Measurements from ENCODE around the gene COX5A. TPM values are rescaled to one million over a fixed set of nuclear protein-coding genes. Genes with fewer than 3 reads are reported as not detected.

The COX5A gene
- total RNA-seq, 6 experiments from 2014 or later: 130 to 169 (median 141) TPM

GRCh38 chr15:74978077-74978476, 40.2 kb upstream of the COX5A start:
- H3K4me3 ChIP-seq: no peak overlapping the region
- DNase-seq (no peak), ATAC-seq (no peak)
- H3K9me3 ChIP-seq: no peaks in the 10 kb centered on the region
- H3K4me1 ChIP-seq: no peaks in the 10 kb centered on the region
- 55% methylated on average over 1 of the region's 1 CpG for WGBS (ENCODE audit: insufficient coverage, low coverage, low lambda C conversion rate, missing lambda C conversion rate)
- no peaks in the 10 kb centered on the region for H3K27me3 ChIP-seq
- H3K36me3 ChIP-seq: no peaks in the 10 kb centered on the region
- intact Hi-C loops (cut with DNase I): no loop called here
- H3K27ac ChIP-seq: no peak overlapping the region
- TF ChIP-seq, protein P1, sequence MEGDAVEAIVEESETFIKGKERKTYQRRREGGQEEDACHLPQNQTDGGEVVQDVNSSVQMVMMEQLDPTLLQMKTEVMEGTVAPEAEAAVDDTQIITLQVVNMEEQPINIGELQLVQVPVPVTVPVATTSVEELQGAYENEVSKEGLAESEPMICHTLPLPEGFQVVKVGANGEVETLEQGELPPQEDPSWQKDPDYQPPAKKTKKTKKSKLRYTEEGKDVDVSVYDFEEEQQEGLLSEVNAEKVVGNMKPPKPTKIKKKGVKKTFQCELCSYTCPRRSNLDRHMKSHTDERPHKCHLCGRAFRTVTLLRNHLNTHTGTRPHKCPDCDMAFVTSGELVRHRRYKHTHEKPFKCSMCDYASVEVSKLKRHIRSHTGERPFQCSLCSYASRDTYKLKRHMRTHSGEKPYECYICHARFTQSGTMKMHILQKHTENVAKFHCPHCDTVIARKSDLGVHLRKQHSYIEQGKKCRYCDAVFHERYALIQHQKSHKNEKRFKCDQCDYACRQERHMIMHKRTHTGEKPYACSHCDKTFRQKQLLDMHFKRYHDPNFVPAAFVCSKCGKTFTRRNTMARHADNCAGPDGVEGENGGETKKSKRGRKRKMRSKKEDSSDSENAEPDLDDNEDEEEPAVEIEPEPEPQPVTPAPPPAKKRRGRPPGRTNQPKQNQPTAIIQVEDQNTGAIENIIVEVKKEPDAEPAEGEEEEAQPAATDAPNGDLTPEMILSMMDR (IDR thresholded peaks at IDR 0.05): no peak
- no peak for TF ChIP-seq POLR2A (IDR thresholded peaks at IDR 0.05)

DNA sequence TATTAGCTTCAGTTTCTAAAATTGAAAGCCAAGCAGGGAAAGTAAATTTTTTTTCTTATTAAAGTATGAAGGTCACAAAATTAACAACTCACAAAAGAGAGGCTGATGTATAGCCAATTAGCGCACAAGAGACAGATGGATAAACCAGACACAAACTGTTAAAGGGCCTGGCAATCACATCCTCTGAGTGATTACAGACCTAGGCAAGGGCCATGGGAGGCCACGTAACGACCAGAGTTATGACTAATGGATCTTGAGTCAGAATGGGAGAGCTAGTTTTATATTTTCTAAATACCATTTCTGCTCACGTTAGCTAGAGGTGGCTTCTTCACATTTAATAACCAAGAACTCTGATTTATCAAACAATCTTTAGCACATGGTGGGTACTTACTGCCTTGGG, 39.7 kb upstream of the COX5A start:
- WGBS (ENCODE audit: insufficient coverage, low coverage, low lambda C conversion rate, missing lambda C conversion rate): 39% methylated on average over 4 of the region's 4 CpGs
- Histone ChIP-seq H3K27ac (no peak overlapping the region), H3K36me3 (no peaks in the 10 kb centered on the region), H3K27me3 (no peaks in the 10 kb centered on the region), H3K4me1 (no peaks in the 10 kb centered on the region), H3K4me3 (no peak overlapping the region), H3K9me3 (no peaks in the 10 kb centered on the region)
- intact Hi-C loops (cut with DNase I): no loop called here
- TF ChIP-seq, protein P1 (IDR thresholded peaks at IDR 0.05): no peak
- TF ChIP-seq POLR2A (IDR thresholded peaks at IDR 0.05): no peak
- DNase-seq (no peak), ATAC-seq (no peak)

- Histone ChIP-seq H3K9me3 (no peaks in the 10 kb centered on the region), H3K27me3 (no peaks in the 10 kb centered on the region), H3K27ac (no peak overlapping the region), H3K36me3 (no peaks in the 10 kb centered on the region), H3K4me3 (no peak overlapping the region), H3K4me1 (no peaks in the 10 kb centered on the region)
- TF ChIP-seq POLR2A (IDR thresholded peaks at IDR 0.05): no peak
- TF ChIP-seq, protein P1 (IDR thresholded peaks at IDR 0.05): peak in 2 of 4 donors; percentile 8 to 27
- intact Hi-C loops (cut with DNase I): no loop called here
- no peak for DNase-seq
- WGBS (ENCODE audit: insufficient coverage, low coverage, low lambda C conversion rate, missing lambda C conversion rate): 60% methylated on average over 1 of the region's 1 CpG
- no peak for ATAC-seq
Measured at GRCh38 chr15:74976159-74976558, 38.3 kb upstream of the COX5A start.

DNA sequence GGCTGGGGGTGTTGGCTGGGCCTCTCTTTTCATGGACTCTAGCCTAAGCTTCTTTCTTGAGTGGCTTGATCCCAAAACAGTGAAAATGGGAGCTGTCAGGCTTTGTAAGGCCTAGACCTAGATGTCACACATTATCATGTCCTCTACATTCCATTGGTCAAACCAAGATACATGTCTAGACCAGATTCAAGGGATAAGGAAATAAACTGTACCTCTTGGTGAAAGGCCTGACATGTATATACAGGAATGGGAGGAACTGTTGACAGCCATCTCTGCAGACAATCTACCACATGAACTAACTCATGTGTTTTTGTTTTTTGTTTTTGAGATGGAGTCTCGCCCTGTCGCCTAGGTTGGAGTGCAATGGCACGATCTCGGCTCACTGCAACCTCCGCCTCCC, 29.8 kb upstream of the COX5A start:
- WGBS (ENCODE audit: insufficient coverage, low coverage, low lambda C conversion rate, missing lambda C conversion rate): 98% methylated on average over 5 of the region's 5 CpGs
- ATAC-seq (no peak), DNase-seq (no peak)
- H3K27me3 ChIP-seq: no peaks in the 10 kb centered on the region
- no peaks in the 10 kb centered on the region for H3K9me3 ChIP-seq
- intact Hi-C loops (cut with DNase I): no loop called here
- no peak overlapping the region for H3K27ac ChIP-seq
- H3K36me3 ChIP-seq: no peaks in the 10 kb centered on the region
- TF ChIP-seq, protein P1 (IDR thresholded peaks at IDR 0.05): no peak
- no peak for TF ChIP-seq POLR2A (IDR thresholded peaks at IDR 0.05)
- no peaks in the 10 kb centered on the region for H3K4me1 ChIP-seq
- H3K4me3 ChIP-seq: no peak overlapping the region

DNA sequence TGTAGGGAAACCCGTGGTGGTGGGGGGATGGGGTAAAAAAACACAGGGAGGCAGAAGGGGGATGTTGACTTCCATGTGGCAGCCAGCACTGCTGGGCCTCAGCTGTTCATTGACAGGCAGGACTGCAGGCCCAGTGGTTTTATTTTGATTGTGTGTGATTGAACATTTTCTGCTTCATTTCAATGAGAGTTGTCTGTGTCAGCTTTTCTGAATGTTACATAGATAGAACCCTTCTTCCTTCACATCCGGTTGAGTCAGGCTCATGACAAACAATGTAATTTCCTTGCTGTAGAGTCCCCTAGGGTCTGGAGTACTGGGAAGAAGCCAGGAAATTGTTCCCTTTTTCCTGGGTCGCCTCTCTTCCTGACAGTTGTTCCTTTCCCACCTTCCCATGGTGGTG, 26.9 kb upstream of the COX5A start:
- no peak for DNase-seq
- H3K9me3 ChIP-seq: no peaks in the 10 kb centered on the region
- ATAC-seq: peak; percentile 57 to 77 (median 72)
- TF ChIP-seq POLR2A (IDR thresholded peaks at IDR 0.05): no peak
- TF ChIP-seq, protein P1 (IDR thresholded peaks at IDR 0.05): no peak
- no peak overlapping the region for H3K4me3 ChIP-seq
- intact Hi-C loops (cut with DNase I): no loop called here
- H3K27me3 ChIP-seq: no peaks in the 10 kb centered on the region
- WGBS (ENCODE audit: insufficient coverage, low coverage, low lambda C conversion rate, missing lambda C conversion rate): 9% methylated on average over 3 of the region's 3 CpGs
- H3K27ac ChIP-seq: peak overlapping the region in 1 of 3 donors; percentile 47
- H3K36me3 ChIP-seq: no peaks in the 10 kb centered on the region
- H3K4me1 ChIP-seq: no peaks in the 10 kb centered on the region

Data from right lobe of liver (tissue), 6 donors.